Melanocyte of skin (primary cell): ENCODE measurements around the gene CST3. TPM values are rescaled to one million over a fixed set of nuclear protein-coding genes. Genes with fewer than 3 reads are reported as not detected.

Experiments used
- total RNA-seq, 2 donors: library from RNA; depleted of rRNA; stranded (reverse); fragments of >200 nt; gene quantifications; 2 replicates each; pipeline ENCODE4 v1.2.3, GENCODE V29; 2012

CST3 gene, protein sequence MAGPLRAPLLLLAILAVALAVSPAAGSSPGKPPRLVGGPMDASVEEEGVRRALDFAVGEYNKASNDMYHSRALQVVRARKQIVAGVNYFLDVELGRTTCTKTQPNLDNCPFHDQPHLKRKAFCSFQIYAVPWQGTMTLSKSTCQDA
- 100 to 1,000 TPM; 102 to 171 TPM for total RNA-seq

DNA sequence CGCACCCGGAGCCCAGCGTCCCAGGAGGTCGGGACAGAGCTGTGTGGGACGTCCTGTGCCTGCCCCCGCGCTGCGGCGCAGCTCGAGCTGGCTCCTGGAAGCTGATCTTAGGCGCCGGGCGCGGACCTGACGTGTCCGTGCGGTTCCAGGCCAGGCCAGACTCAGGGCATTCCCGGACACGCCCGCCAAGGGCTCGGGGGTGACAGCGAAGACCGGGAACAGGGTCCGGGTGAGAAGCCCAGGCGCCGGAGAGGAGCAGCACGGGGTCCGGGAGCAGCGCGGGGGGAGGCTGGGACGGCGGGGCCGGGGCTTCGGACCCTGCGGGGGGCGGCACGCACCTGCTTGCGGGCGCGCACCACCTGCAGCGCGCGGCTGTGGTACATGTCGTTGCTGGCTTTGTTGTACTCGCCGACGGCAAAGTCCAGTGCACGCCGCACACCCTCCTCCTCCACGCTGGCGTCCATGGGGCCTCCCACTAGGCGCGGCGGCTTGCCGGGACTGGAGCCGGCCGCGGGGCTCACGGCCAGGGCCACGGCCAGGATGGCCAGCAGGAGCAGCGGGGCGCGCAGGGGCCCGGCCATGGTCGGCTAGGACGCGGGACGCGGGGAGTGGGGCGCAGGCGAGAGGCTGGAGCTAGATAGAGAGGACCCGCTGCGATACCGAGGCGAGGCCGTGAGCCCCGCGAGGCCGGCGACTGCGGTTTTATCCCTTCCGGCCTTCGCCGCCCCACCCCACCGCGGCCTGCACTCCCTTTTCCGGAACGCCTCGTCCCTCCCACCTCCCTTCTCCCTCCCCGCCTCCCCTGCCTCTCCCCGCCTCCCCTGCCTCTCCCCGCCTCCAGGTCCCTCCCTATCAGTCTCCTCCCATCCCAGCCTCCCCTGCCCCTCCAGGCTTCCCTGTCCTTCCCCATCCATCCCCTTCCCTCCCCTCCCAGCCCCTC lies at the start of gene CST3:
Gene CST3, minus strand, starts transcription at position 674 of the 940 bp plus-strand sequence. Its CDS starts 93 bp downstream, at position 581.

GRCh38 chr20:23605867-23606651 lies 31.7 kb downstream of the CST3 start, which contains the start of gene CST9:
Gene CST9, minus strand, starts transcription at chr20:23605917. Its CDS starts 53 bp downstream, at chr20:23605864.

Other genes with a start within 250 kb of the CST3 start
- gene NAPB, start 216.5 kb downstream of the CST3 start, total RNA-seq: 10 to 100 TPM in 1 of 2 donors, 1 to 10 TPM in 1; 6.2 to 11.0 TPM
- not detected for gene CSTL1, start 198.3 kb downstream of the CST3 start, total RNA-seq
- gene CST11, start 185.1 kb downstream of the CST3 start, total RNA-seq: not detected
- gene CST8, start 146.8 kb downstream of the CST3 start, total RNA-seq: not detected
- not detected for gene CST9L, start 69.5 kb downstream of the CST3 start, total RNA-seq
- not detected for gene CST9, start 32.0 kb downstream of the CST3 start, total RNA-seq
- gene CST4, start 51.1 kb upstream of the CST3 start, total RNA-seq: not detected
- gene CST1, start 113.0 kb upstream of the CST3 start, total RNA-seq: not detected
- gene CST2, start 188.8 kb upstream of the CST3 start, total RNA-seq: not detected
- gene CST5, start 241.8 kb upstream of the CST3 start, total RNA-seq: not detected